GDM1 (cell line): Measurements from ENCODE around the gene DBH.

Experiments
- DNase-seq: peaks from one replicate; lab custom pipeline; 2025; lab: John Stamatoyannopoulos, UW

DBH gene

DNA sequence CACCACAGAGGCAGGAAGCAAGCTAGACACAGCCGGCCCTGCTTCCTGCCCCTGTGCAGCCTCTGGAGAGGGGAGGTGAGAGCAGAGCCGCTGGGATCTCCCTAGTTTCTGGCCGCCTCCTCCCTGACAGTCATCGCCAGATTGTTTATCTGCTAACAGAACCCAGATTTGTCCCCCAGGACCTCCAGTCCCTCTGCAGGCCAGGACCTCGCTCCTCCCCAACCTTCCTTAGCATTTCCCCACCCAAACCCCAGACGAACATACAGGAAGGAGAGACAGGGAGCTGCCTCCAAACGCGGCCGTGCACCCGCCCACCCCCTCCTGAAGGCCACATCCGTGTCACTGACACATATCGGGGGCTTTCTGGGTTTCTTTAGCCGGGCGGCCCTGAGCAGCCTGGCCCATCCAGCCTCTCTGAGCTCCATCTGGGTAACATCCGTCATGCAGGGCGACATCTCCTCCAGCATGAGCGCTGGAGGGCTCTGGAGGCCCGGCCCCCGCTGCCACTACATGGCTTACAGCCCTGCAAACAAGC lies 47.5 kb downstream of the DBH start:
- DNase-seq: no peak

DNA sequence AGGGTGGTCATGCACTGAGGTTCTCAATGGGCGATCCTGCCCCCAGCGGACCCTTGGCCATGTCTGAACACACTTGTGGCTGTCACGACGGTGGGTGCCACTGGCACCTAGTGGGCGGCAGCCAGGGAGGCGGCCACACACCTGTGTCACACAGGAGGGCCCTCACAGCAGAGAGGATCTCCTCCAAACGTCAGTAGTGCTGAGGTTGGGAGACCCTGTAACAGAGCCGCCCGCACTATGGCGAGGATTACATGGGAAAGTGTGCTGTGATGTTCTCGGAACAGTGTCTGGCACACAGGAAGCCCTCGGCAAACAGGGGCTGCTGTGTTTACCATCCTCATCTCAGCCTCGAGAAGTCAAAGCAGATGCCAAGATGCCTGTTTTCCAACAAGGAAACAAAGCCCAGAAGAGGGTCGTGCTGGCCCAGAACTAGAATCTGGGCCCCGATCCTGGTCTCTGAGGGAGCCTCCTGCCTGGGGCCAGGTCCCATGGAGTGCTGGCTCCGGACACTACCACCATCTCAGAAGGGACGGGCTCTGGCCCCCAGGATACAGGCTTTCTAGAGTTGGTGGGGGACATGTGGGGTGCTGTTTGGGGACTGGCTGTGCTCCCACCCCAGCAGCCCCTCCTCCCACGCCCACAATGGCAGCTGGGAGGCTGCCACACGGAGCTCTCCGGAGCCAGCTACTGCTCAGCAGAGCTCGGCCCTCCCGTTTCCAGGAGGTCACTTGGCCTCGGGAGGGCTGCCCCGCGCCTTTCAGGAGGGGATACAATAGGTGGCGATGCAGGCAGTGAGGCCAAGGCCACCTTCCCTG lies 48.2 kb downstream of the DBH start:
- no peak for DNase-seq

DNA sequence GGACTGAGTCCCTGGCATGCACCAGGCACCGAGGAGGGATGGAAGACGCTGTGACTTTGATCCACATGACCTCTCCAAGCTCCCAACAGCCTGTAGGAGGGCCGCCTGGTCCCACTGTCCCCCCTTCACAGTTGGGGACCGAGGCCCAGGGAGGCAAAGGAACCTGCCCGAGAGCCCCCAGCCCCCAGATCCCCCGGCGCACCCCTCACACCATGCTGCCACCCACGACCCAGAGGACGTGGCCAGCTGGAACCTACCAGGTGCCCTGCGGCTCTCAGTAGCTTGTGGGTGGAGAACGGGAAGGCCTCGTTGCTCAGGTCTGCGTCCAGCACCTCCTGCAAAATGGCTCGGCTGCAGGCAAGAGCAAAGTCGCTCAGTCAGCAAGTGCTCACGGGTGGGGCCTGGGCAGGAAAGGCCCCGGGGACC lies 48.8 kb downstream of the DBH start:
- DNase-seq: no peak

DNA sequence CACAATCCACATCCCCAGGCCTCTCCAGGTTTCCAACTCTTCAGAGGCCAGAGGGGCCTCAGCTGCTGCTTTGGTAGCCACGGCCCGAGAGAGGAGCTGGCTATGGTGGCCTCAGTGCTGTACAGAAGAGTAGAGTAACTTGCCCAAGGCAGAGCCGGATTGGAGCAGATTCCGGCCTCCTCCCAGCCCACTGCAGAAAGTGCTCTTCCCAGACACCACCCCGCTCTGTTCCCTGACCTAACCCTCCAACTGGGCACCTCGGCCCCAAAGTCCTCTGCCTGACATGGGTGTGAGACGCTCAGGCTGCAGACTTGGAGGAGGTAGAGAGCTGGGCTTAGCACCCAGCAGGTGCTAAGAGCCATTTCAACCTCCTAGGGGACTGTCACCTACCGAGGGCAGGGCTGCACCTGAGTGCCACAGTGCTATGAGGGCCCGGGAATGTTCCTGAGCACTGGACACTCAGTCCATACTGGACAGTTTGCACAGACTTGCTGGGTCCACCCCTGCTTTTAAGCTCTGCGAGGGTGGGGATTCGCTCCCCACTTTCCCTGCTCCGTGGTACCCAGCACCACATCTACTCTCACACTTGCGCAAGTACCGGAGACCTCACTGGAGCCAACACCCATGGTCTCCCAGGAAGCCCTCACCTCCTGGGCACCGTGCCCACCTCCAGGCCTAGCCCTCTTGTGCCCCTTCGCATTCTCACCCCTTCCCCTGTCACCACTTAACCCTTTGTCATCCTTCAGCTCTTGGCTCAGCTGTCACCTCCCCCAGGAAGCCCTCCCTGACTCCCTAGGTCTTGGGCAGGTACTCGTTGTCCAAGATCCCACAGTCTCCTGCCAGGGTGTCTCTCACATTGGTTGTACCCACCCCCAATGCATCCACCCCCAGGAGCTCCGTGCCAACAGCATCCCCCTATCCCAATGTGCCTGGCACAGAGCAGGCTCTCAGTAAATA lies 49.8 kb downstream of the DBH start:
- no peak for DNase-seq

DNA sequence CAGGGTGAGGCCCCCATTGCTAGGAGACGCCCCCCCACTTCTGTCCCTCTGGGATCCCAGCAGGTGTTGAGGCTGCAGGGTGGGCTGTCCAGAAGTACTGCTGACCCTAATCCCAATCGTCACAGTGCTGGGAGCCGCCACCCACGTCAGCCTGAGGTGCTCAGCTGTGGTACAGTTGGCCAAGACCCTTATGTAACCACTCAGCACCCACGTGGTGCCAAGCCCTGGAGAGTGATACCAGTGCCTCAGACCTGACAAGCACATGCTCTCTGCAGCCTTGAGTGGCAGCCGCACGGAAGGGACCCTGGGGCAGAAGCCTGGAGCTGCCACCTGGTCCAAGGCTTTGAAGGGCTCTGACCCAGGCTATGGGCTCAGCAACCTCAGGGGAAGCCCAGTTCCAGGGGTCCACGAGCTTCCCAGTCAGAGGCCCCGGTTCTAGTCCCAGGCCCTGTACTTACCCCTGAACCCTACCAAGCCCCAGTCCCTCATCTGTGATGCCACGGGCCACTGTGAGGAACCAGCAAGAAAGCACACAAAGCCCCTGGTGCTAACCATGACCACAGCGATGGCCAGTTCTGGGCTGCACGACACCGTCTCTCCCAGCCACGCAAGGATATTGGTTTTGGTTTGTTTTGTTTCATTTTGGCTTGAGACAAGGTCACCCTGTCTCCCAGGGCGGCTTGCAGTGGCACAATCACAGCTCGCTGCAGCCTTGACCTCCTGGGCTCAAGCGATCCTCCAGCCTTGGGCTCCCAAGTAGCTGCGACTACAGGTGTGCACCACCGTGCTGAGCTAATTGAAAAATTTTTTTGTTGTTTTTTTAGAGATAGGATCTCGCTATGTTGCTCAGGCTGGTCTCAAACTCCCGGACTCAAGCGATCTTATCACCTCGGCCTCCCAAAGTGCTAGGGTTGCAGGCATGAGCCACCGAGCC lies 50.7 kb downstream of the DBH start:
- no peak for DNase-seq

DNA sequence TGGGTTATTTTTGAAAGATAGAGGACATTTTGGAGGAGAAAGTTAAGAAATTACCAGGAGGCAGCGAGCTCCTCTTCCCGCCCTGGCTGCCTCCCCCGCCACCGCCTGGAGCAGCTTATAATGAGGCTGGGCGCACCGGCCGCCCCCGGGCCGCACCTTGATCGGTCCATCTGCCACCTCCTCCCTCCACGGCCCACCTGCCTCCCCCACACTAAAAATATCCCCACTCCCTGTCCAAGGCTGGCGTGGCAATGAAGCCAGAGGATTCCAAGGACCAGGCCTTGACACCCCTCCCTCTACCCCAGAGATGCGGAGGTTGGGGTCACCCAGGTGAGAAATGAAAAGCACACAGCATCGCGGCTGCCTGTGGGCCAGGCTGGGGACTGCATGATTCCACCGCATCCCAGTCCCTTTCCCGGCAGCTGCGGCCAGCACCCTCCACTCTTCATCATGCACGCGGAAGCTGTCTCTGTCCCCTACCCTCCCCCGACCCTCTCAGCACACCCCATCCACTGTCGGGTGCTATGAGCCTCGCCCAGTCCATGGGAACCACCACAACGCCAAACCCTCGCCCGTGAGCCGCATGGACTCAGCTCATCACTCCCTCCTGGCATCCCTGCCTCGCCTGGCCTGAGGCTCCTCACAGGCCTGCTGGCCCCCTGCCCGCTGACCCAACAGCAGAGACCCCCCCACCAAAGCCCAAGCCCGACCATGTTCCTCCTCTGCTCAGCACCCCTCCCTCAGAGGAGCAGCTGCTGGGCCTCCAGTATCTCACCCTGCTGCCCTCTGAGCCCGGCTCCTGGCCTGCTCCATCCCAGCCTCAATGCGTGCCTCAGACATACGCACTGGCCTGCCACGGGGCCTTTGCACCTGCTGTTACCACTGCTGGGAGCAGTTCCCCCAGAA lies 51.9 kb downstream of the DBH start:
- DNase-seq: no peak

DNA sequence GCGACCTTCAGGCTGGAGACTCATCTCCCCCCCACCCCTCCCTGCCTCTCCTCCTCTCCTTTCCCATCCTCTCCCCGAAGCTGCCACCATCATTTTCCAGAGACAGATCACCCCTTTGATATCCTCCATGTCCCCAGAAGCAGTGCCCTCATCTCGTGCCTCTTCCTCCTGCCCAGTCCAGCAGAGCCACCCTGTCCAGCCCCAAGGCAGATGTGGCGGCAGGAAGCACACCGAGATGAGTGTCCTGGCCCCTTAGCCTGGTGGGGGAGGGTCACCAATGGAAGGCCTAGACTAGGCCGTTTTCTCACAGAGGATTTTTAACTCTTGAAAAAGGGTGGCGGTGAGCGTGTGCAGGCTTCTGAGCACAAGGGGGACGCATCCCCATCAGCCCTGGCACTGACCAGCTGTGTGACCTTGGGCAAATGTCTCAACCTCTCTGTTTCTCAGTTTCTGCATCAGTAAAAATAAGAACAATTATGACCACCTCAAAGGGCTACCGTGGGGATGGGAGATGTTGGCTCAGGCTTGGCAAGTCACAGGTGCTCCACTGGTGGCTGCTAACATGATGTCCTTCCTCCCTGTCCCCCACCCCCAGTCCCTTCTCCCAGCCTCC lies 53.1 kb downstream of the DBH start:
- no peak for DNase-seq

DNA sequence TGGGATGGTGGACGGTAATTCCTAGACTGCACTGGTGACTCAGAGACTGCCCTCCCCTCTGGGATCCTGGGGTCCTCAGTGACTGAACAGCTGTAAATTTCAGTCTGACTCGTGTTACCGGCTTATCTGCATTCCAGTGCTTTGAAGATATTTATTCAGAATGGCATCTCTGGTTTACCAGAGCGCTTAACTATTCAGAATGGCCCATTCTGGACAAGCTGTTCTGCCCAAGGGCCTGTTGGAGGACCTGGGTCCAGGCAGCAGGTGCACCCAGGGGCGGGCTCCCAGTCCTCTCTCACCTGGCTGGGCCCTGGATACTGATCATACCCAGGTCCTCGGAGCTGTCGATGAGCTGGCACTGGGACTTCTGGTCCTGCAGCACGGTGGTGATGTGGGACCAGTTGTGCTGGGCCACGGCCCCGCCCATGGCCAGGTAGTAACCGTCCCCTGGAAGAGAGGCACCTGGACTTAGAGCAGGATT lies 54.0 kb downstream of the DBH start:
- DNase-seq: no peak

DNA sequence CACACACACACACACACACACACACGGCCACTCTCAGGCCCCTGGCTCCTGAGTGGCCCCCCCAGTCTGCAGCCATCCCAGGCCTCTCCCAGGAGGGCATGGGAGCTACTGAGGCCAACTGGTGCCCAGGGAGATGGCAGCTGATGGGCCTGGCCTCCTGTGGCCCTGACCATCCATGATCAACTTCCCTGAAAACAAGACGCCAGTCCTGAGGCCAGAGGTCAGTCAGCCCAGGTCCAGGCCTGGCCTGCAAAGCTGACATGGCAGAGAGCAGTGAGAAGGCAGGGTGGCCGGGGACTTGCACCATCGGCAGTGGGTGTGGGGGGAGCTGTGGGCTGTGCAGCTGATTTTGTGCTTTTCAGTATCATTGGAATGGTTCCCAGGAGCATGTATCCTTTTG lies 55.0 kb downstream of the DBH start:
- DNase-seq: no peak

DNA sequence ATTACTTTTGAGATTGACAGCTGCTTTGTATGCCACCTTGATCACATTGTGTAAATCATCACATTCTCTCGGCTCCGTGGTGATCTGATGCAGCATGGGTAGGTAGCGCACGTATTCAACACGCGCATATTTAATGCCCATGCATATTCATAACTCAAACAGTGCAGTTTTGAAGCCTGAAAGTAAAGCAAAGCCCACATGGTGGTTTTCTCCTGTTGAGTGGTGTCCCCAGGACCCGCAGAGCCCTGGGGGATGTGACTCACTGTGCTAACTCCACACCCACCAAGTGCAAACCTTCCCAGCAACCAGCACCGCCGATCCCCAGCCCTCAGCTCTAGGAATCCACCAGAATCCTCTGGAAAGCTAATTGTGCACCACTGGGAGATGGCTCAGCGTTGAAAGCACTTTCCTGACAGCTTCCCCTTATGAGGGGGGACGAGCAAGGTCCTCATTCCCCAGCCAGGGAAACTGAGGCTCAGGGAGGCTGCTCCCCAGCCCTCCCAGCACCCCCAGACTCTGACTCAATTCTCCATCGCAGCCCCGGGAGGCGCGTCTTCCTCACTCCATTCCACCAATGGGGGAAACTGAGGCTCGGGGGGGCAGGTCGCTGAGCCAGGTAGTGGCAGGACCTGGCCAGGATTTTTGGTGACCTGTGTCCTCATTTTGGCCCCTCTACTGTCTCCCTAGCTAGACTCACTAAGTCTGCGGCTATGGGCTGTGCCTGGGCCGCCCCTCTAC lies 55.6 kb downstream of the DBH start:
- no peak for DNase-seq

DNA sequence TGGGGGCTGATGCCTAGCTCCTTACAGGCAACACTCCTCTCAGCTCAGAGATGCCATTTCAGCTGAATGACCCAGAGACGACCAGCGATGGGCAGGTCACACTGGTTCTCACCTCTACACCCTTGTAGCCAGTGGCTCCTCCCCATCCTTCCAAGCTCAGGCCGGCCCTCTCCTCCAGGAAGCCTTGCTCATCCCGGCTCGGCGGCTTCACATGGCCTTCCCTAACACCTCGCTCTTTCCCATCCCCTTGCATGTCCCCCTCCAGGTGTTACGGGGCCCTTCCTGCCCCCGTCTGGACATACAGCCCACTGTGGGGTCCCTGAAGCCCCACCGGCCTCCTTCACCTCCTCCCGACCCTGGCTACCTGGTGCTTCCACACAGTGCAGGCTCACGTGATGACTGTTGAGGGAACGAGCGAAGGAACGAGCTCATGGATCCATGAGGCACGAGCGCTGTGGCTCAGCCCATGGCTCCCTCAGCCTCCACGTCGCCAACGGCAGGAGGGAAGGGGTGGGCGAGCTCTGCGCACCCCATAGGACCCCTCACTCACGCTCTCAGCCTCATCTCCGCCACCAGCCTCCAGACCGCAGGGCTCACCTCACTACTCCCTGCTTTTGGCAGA lies 56.3 kb downstream of the DBH start:
- no peak for DNase-seq

DNA sequence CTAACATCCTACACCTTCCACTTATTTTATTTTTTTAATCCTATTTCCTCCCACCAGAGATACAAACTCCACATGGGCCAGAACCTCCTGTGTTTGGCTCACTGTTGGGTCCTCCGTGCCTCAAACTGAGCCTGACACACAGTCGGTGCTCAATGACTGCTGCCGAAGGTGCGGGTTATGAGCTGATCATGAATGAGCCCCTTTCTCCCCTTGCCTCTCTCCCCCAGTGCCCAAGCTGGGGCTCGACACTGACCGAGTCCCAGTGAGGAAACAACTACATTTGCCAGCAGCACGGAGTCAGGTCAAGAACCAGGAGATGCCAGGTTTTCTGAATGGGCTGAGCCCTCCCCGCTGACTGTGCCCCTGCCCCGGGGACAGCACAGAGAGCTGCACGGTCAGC lies 57.0 kb downstream of the DBH start:
- DNase-seq: no peak

DNA sequence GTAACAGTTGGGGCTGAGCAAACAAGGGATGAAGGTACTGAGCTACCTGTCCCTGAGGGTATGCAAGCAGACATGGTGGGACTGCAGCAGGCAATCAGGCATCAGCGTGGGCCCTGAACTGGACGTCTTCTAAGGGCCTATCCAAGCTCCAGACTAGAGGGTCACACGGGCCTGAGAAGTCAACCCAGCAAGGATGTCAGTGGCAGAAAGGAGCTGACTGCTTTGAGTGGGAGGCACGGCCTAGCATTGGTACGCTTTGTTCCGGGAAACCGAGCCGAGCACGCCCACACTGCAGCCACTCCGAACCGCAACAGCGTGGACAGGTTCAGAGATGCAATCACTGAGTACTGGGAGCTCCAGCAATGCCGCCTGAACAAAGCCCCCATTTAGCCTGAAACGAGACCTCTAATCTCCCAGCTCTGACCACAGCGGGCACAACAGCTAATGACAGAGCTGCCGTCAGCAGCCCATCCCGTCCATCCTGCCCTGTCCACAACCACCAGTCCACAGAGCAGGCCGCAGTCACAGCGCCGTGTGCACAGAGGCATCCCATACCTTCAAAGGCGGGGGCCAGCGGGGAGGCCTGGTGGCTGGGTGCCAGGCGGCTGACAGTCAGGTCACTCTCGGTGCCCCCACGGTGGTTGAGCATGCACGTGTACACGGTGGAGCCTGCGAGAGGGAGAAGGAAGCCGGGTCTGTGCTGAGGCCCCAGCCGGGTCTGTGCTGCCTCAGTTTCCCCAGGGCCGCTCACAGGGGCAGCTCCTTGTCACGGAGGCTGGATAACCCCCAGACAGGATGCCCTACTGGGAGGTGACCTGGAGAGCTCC lies 57.8 kb downstream of the DBH start:
- DNase-seq: no peak

DNA sequence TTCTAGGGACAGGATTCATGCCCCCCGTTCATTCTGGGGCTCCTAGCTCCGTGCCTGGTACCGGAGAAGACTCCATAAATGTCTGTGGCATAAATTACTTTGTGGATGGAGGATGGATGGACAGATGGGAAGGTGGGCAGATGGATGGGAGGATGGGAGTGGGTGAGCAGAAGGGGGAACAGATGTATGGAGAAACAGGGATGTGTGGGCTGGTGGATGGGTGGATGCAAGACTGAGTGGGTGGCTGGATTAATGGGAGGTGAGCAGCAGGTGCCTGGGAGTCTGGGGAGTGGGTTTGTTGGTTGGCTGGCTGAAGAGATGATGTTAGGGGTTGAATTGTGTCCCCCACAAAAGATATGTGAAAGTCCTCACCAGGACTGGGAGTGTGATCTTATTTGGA lies 58.5 kb downstream of the DBH start:
- DNase-seq: no peak

DNA sequence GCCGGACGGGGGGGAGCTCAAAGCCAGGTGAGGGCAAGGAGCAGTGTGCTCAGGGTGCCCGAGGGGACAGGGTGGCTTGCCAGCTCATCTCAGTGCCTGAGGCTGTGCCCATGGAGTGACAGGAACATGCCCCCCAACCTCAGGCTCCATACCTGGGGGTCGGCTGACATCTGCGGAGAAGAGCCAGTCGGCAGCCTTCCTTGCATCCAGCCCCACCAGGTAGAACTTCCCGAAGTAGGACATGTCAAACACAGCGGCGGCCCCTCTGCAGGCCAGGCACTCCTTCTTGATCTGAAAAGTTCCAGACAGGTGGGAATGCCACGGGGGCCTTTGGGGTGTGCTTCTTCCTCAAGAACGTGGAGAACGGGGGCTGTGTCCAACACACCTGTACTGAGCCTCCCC lies 59.9 kb downstream of the DBH start:
- DNase-seq: no peak

DNA sequence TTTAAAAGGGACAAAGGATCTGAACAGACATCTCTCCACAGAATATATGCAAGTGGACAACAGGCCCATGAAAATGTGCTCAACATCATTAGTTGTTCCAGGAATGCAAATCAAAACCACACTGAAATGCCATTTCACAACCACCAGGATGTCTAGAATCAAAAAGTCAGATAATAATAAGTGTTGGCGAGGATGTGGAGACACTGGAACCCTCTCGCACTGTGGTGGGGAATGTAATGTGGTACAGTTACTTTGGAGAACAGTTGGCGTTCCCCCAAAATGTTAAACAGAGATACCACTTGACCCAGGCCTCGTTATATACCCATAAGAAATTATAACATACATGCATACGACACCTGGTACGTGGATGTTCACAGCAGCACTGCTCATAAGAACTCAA lies 63.4 kb downstream of the DBH start:
- DNase-seq: no peak

DNA sequence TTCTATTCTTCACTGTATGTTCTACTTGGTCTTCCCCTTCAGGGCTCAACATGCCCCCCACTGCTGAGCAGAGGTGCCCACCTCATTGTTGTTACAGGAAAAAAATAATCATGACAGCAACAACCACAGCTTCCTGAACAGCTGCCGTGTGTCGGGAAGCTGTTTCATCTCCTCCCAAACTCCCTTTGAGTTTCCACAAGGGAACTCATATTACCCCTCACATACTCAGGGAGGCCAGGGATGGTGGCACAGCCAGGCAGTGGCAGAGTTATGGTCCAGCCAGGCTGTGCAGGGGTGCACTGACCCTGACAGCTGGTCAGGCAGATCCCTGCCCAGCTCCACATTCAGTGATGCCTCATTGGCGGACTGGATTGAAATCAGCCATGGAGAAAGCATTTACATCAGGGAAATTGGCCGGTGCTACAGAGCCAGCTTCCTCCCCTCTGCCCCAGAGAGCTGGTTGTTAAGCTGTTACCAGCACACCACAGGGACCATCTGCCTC lies 64.7 kb downstream of the DBH start:
- no peak for DNase-seq
